Measurements from ENCODE around the gene PARVB.

The PARVB gene

GRCh38 chr22:44185237-44186120, 161.4 kb downstream of the PARVB start:
- no peak for DNase-seq (ENCODE audit: low read depth)

GRCh38 chr22:44186121-44186510, 162.0 kb downstream of the PARVB start:
- no peak for DNase-seq (ENCODE audit: low read depth)

- DNase-seq (ENCODE audit: low read depth): no peak
Observed at GRCh38 chr22:44186737-44187136, 162.6 kb downstream of the PARVB start.

- DNase-seq (ENCODE audit: low read depth): no peak
Observed at GRCh38 chr22:44187652-44188230, 163.6 kb downstream of the PARVB start.

GRCh38 chr22:44188316-44188715, 164.2 kb downstream of the PARVB start:
- DNase-seq (ENCODE audit: low read depth): no peak

- no peak for DNase-seq (ENCODE audit: low read depth)
Observed at GRCh38 chr22:44188986-44189630, 165.0 kb downstream of the PARVB start.

GRCh38 chr22:44190381-44190976, 166.4 kb downstream of the PARVB start:
- DNase-seq (ENCODE audit: low read depth): no peak

GRCh38 chr22:44191036-44191454, 166.9 kb downstream of the PARVB start:
- DNase-seq (ENCODE audit: low read depth): peak; percentile 23

- no peak for DNase-seq (ENCODE audit: low read depth)
Observed at GRCh38 chr22:44192098-44192815, 168.2 kb downstream of the PARVB start.

GRCh38 chr22:44192816-44193534, 168.9 kb downstream of the PARVB start:
- DNase-seq (ENCODE audit: low read depth): no peak

GRCh38 chr22:44193535-44193891, 169.4 kb downstream of the PARVB start:
- no peak for DNase-seq (ENCODE audit: low read depth)

GRCh38 chr22:44194569-44194968, 170.5 kb downstream of the PARVB start:
- DNase-seq (ENCODE audit: low read depth): no peak

GRCh38 chr22:44195189-44195871, 171.2 kb downstream of the PARVB start:
- no peak for DNase-seq (ENCODE audit: low read depth)

GRCh38 chr22:44196241-44196640, 172.1 kb downstream of the PARVB start:
- no peak for DNase-seq (ENCODE audit: low read depth)

GRCh38 chr22:44196731-44197131, 172.6 kb downstream of the PARVB start:
- DNase-seq (ENCODE audit: low read depth): no peak

GRCh38 chr22:44197271-44197670, 173.2 kb downstream of the PARVB start:
- DNase-seq (ENCODE audit: low read depth): no peak

GRCh38 chr22:44199164-44199563, 175.1 kb downstream of the PARVB start:
- DNase-seq (ENCODE audit: low read depth): no peak

GRCh38 chr22:44199866-44200265, 175.8 kb downstream of the PARVB start:
- no peak for DNase-seq (ENCODE audit: low read depth)

GRCh38 chr22:44200451-44200850, 176.3 kb downstream of the PARVB start:
- no peak for DNase-seq (ENCODE audit: low read depth)

GRCh38 chr22:44200855-44201550, 176.9 kb downstream of the PARVB start:
- no peak for DNase-seq (ENCODE audit: low read depth)

Data from activated T-cell treated with anti-CD3 and anti-CD28 coated beads for 24 hours (primary cell).